ENCODE measurements around the gene CMYA5. TPM values are rescaled to one million over a fixed set of nuclear protein-coding genes. Genes with fewer than 3 reads are reported as not detected.

CMYA5 gene
- polyA plus RNA-seq, 1 experiment: 0.89 TPM

- Histone ChIP-seq H3K27me3 (ENCODE audit: control insufficient read depth, insufficient read depth, low read length) (peaks cover 15% of the 10 kb centered on the region), H3K4me3 (ENCODE audit: low read depth, low read length) (no peak overlapping the region), H3K9me3 (ENCODE audit: control insufficient read depth, insufficient read depth, low read length) (no peaks in the 10 kb centered on the region), H3K27ac (ENCODE audit: low read depth, low read length) (no peak overlapping the region)
- no peak for TF ChIP-seq CTCF (IDR thresholded peaks at IDR 0.05; ENCODE audit: low read depth, low read length)
- DNase-seq (ENCODE audit: low read depth, low spot score): no peak
- POLR2A ChIA-PET: no interaction called here
- CTCF ChIA-PET: no interaction called here
Measured at GRCh38 chr5:79803007-79803406, 113.4 kb downstream of the CMYA5 start.

GRCh38 chr5:79806741-79807140 is 117.1 kb downstream of the CMYA5 start:
- peaks cover 11% of the 10 kb centered on the region for H3K27me3 ChIP-seq (ENCODE audit: control insufficient read depth, insufficient read depth, low read length)
- no peak for DNase-seq (ENCODE audit: low read depth, low spot score)
- ChIA-PET POLR2A (no interaction called here), CTCF (no interaction called here)
- TF ChIP-seq CTCF (IDR thresholded peaks at IDR 0.05; ENCODE audit: low read depth, low read length): no peak
- no peak overlapping the region for H3K4me3 ChIP-seq (ENCODE audit: low read depth, low read length)
- H3K9me3 ChIP-seq (ENCODE audit: control insufficient read depth, insufficient read depth, low read length): no peaks in the 10 kb centered on the region
- H3K27ac ChIP-seq (ENCODE audit: low read depth, low read length): no peak overlapping the region

GRCh38 chr5:79809743-79810142 is 120.1 kb downstream of the CMYA5 start:
- no peaks in the 10 kb centered on the region for H3K9me3 ChIP-seq (ENCODE audit: control insufficient read depth, insufficient read depth, low read length)
- no peak for DNase-seq (ENCODE audit: low read depth, low spot score)
- no peak overlapping the region for H3K27ac ChIP-seq (ENCODE audit: low read depth, low read length)
- peaks cover 11% of the 10 kb centered on the region for H3K27me3 ChIP-seq (ENCODE audit: control insufficient read depth, insufficient read depth, low read length)
- no peak for TF ChIP-seq CTCF (IDR thresholded peaks at IDR 0.05; ENCODE audit: low read depth, low read length)
- CTCF ChIA-PET: no interaction called here
- POLR2A ChIA-PET: no interaction called here
- H3K4me3 ChIP-seq (ENCODE audit: low read depth, low read length): no peak overlapping the region

GRCh38 chr5:79811081-79811480 is 121.4 kb downstream of the CMYA5 start:
- CTCF ChIA-PET: no interaction called here
- peaks cover 9% of the 10 kb centered on the region for H3K27me3 ChIP-seq (ENCODE audit: control insufficient read depth, insufficient read depth, low read length)
- no peak for TF ChIP-seq CTCF (IDR thresholded peaks at IDR 0.05; ENCODE audit: low read depth, low read length)
- H3K27ac ChIP-seq (ENCODE audit: low read depth, low read length): no peak overlapping the region
- DNase-seq (ENCODE audit: low read depth, low spot score): no peak
- no peak overlapping the region for H3K4me3 ChIP-seq (ENCODE audit: low read depth, low read length)
- H3K9me3 ChIP-seq (ENCODE audit: control insufficient read depth, insufficient read depth, low read length): no peaks in the 10 kb centered on the region
- POLR2A ChIA-PET: no interaction called here

GRCh38 chr5:79811904-79812303 is 122.3 kb downstream of the CMYA5 start:
- no peaks in the 10 kb centered on the region for H3K9me3 ChIP-seq (ENCODE audit: control insufficient read depth, insufficient read depth, low read length)
- no peak overlapping the region for H3K27ac ChIP-seq (ENCODE audit: low read depth, low read length)
- CTCF ChIA-PET: no interaction called here
- peaks cover 9% of the 10 kb centered on the region for H3K27me3 ChIP-seq (ENCODE audit: control insufficient read depth, insufficient read depth, low read length)
- no peak overlapping the region for H3K4me3 ChIP-seq (ENCODE audit: low read depth, low read length)
- POLR2A ChIA-PET: no interaction called here
- no peak for DNase-seq (ENCODE audit: low read depth, low spot score)
- no peak for TF ChIP-seq CTCF (IDR thresholded peaks at IDR 0.05; ENCODE audit: low read depth, low read length)

Data from AG04450 (cell line).